HG03280 (cell line): ENCODE data around the gene UNKL.
A peak's percentile ranks its signal among the peaks of the same experiment; 100 is the strongest.

Experiments used
- ATAC-seq: cut with Tn5 transposase; IDR thresholded peaks from one replicate; pipeline ENCODE4 v1.9.1; 2021; ENCODE audit warnings: mild to moderate bottlenecking, moderate library complexity; ENCODE audit not compliant: unreplicated experiment

Gene UNKL

DNA sequence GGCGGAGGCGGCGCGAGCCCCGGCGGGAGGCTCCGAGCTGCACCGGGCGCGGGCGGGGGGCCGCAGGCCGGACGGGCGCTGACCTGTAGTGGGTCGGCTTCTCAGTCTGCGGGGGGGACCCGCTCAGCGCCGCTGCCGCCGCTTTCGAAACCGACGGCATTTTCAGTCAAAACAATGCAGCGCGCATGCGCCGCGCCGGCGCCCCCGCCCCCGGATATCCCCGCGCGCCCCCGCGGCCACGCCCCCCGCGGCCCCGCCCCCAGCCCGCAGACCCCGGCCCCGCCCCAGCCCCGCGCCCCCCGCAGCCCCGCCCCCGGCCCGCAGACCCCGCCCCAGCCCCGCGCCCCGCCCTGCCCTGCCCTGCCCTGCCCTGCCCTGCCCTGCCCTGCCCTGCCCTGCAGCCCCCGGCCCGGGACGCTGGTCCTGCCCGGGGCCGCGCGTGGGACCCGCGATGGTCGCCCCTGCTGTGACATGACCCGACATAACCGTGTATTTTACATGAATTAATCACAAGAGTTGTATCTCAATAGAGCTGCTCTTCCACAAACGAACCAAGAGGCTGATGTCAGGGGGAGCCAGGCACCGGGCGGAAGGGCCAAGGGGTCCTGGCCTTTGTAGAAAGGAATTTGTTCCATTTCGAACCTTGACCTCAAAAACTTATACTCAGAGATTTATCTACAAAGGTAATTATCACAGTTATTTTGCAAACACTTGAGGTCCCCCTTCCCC, at the start of gene UNKL:
Gene UNKL, minus strand, starts transcription at position 173 of the 729 bp plus-strand sequence. Its CDS starts 13 bp downstream, at position 160.
- ATAC-seq, result peak; percentile 47

GRCh38 chr16:1461146-1461545, 46.6 kb upstream of the UNKL start:
- ATAC-seq, result no peak

- no peak for ATAC-seq
Observed at GRCh38 chr16:1460602-1461138, 46.2 kb upstream of the UNKL start.

- ATAC-seq, result no peak
Observed at GRCh38 chr16:1459967-1460366, 45.5 kb upstream of the UNKL start.

DNA sequence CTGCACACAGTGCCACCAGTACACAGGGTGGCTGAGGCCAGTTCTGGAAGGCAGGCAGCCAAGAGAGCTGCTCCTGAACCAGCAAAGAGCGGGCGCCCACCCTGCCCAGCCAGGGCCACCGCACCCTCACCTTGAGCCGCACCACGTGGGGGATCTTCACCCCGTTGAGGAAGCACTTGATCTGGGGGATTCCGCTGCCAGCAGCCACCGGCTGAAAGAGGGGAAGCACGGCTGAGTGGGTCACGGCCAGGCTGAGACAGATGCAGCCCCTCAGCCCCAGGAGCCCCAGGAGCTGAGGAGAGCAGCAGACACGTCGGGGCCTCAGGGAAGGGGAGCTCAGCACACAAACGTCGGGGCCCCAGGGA, 44.5 kb upstream of the UNKL start:
- ATAC-seq, result no peak

- ATAC-seq, result no peak
Observed at GRCh38 chr16:1458336-1458976, 44.0 kb upstream of the UNKL start.

DNA sequence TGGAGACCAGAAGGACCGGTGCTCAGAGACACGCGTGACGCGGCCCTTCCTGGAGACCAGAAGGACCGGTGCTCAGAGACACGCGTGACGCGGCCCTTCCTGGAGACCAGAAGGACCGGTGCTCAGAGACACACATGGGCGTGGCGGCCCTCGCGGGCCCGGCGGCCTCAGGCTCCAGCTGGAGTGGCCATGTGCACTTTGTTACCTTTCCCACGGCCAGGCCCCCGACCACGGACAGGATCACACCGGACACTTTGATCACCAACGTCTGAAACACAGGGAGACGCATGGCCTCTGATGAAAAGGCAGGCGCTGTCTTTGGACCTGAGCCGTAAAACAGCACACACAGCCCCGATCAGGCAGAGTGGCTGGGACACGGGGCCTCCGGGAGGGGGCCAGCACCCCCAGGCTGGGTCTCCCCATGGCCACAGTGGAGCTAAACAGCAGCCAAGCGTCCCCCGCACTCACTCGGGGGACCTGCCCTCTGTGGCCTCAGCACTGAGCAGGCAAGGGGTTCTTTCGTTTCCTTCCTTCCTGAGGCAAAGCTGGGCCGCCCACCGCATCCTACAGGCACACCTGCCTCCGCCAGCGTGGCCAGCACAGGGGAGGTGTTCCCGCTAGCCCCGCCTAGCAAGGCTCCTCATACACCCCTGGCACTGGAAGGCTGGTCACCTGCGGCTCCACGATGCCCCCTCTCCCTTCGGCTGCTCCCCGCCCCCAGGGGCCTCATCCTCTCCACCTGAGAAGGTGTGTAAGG, 43.2 kb upstream of the UNKL start:
- ATAC-seq, result no peak

GRCh38 chr16:1456951-1457350, 42.4 kb upstream of the UNKL start:
- ATAC-seq, result no peak

GRCh38 chr16:1455190-1456171, 41.0 kb upstream of the UNKL start:
- ATAC-seq, result no peak

DNA sequence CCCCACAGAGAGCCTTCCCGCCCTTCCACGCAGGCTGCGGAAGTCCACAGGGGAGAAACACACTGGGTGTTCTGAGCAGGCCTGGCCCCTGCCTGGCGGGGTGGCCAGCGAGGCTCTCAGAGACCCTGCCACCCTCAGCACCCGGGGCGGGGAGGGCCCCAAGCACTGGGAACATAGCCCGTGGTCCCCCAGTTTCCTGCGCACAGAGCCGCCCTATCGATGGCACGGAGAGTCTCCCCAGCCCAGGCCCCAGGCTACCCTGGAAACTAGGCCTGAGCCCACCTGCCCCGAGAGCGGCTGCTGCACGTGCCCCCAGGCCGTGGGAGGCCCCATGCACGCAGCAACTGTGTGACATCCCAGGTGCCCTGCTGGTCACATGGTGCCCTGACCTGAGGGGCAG, 40.1 kb upstream of the UNKL start:
- no peak for ATAC-seq

DNA sequence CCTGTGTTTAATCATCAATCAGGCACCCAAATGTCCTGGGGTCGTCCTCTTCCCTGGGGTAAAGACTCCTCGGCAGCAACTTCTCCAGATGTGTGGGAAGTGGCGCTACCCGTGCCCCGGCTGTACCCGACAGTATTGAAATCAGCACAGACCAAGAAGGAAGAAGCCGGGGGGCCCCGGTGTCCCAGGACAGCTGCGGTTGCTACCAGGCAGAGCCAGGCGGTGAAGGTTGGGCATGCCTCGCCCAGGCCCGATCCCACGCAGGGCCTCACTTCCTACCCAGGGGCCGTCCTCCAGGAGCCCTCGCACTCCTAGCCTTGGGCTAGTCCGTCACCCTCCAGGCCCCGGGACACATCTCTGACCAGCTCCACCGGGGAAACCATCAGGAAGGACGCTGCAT, 38.8 kb upstream of the UNKL start:
- no peak for ATAC-seq

GRCh38 chr16:1452530-1452929, 38.0 kb upstream of the UNKL start:
- no peak for ATAC-seq

GRCh38 chr16:1451702-1452392, 37.3 kb upstream of the UNKL start:
- ATAC-seq, result no peak

DNA sequence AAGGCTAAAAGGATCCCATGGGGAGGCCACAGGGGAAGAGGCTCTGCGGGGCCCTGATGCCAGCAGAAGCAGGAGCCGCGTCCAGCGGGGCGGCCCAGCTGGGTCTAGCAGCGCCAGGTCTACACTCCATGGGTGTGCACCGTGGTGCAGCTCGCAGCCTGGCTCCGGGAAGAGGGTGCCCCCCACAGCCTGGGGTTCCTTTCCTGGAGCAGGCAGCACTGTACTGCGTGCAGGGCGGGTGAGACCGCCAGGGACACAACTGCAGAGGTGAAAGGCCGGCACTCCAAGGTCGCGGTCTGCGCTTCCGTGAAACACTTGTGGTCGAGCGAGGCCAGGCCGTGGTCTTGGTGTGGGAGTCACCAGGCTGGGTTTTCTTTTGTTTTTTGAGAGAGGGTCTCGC, 36.3 kb upstream of the UNKL start:
- ATAC-seq, result no peak

GRCh38 chr16:1450218-1450617, 35.7 kb upstream of the UNKL start:
- ATAC-seq, result no peak

DNA sequence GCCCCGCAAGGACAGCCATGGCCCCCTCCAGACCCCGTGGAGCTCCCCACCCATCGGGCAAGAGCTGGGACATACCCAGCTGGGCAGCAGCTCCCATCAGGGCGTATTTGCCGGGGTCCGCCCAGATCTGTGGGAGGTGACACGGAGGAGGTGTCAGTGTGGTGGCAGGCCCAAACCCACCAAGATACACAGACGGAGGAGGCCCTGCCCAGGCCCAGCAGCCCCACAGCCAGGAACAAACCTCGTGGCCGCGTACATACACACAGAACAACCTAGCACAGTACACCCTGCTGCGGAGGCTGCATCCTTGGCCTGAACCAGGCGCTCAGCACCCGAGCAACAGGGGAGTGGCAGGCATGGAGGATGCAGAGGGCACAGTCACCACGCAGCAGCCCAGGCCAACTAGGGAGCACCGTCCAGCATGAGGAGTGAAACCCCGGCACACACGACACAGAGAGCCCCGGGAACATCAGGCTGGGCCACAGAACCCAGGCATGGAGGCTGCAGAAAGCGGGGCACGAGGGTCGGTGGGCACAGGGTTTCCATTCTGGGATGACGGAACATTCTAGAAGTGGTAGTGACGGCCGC, 34.8 kb upstream of the UNKL start:
- no peak for ATAC-seq

DNA sequence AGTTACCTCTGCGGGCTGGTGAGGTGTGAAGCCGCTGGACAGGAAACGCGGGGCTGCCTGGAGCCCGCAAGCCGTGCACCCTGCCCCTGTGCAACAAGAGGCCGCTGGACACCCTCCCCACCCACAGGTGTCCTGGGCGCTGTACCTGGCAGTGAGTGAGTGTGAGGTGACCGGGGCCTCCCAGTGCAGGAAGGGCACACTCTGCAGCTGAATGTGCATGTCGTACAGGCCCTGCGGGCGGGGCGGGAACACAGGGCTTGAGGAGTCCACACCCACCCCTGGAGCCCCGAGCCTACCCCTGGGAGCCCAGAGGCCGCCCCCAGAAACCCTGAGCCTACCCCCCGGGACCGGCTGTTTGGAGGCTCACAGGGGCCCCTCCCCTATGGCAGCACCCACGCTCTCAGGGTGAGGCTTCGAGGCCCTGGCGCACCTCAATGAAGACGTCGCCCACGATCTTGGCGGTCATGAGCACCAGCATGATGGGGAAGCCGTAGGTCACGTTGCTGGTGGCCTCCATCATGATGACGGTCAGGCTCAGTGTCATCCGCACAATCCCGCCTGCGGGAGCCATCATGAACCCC, 34.1 kb upstream of the UNKL start:
- no peak for ATAC-seq

GRCh38 chr16:1447965-1448364, 33.5 kb upstream of the UNKL start:
- no peak for ATAC-seq
